Small intestine (tissue), 7 donors: Measurements from ENCODE around the gene SMIM14. TPM values are rescaled to one million over a fixed set of nuclear protein-coding genes. Genes with fewer than 3 reads are reported as not detected.
"Not testable (repeated sequence)": the region's sequence is repeated elsewhere in the genome, so short reads cannot be mapped to it uniquely, and the experiment has no call there.

Experiments used
- DNase-seq, 2 donors: peaks; one replicate each; pipeline versions ENCODE4 v3.0.0 to v3.0.0-alpha.2; 2013
- FAIRE-seq: peaks from 2 replicates; lab custom pipeline; 2012; peaks lifted over from hg19 to GRCh38; lab: Jason Lieb, UNC
- H3K27ac ChIP-seq, 3 donors: one replicate each; pipeline ENCODE4 v1.5.1; 2013; ENCODE audit warnings: low read length in 2 of 3, mild to moderate bottlenecking in 2 of 3, control low read depth in 1 of 3, inconsistent platforms in 1 of 3, low read depth in 1 of 3, moderate library complexity in 1 of 3
- H3K27me3 ChIP-seq, 3 donors: one replicate each; pipeline ENCODE4 v1.6.1; 2013; ENCODE audit warnings: low read length in 3 of 3, inconsistent platforms in 1 of 3; ENCODE audit not compliant: control insufficient read depth in 3 of 3, insufficient read depth in 3 of 3
- H3K36me3 ChIP-seq, 3 donors: one replicate each; pipeline ENCODE4 v1.6.1; 2013; ENCODE audit warnings: low read length in 3 of 3, inconsistent platforms in 1 of 3, low read depth in 1 of 3, mild to moderate bottlenecking in 1 of 3, moderate library complexity in 1 of 3; ENCODE audit not compliant: control insufficient read depth in 3 of 3, insufficient read depth in 2 of 3
- H3K4me1 ChIP-seq, 3 donors: one replicate each; pipeline ENCODE4 v1.6.1; 2013; ENCODE audit warnings: low read length in 2 of 3, inconsistent platforms in 1 of 3, low read depth in 1 of 3, mild to moderate bottlenecking in 1 of 3, moderate library complexity in 1 of 3; ENCODE audit not compliant: control insufficient read depth in 3 of 3, insufficient read depth in 2 of 3
- H3K4me3 ChIP-seq, 3 donors: one replicate each; pipeline ENCODE4 v1.5.1; 2013; ENCODE audit warnings: low read length in 3 of 3, control low read depth in 1 of 3, inconsistent platforms in 1 of 3, low read depth in 1 of 3, mild to moderate bottlenecking in 1 of 3, moderate library complexity in 1 of 3
- H3K9me3 ChIP-seq, 2 donors: one replicate each; pipeline ENCODE4 v1.6.1; 2013; ENCODE audit warnings: low read depth in 1 of 2, low read length in 1 of 2; ENCODE audit not compliant: control insufficient read depth in 2 of 2, insufficient read depth in 1 of 2
- WGBS, 3 donors: extraction: QIAGEN DNeasy Blood & Tissue Kit; methylation state at CpG; one replicate each; pipeline ENCODE4 v1.1.7; 2013; 5-methylcytosine and 5-hydroxymethylcytosine counted together
- polyA plus RNA-seq, 4 donors: library from polyadenylated mRNA; stranded (reverse) in 3 of 4; unstranded in 1 of 4; fragments of 200-250 nt in 3 of 4; fragments of 120-200 nt in 1 of 4; gene quantifications; one replicate each; pipeline versions ENCODE4 v1.2.1 to v1.2.3, GENCODE V29; 2013
- donor health status: healthy with polysubstance abuse.
- donor health status: control.
- donor health status: control.
- donor health status: Bipolar disorder and iron deficiency.
- donor health status: healthy.

The SMIM14 gene
- polyA plus RNA-seq, 4 donors = 22.3 to 39.8 (median 28.2) TPM

- FAIRE-seq = not testable (repeated sequence)
- WGBS, 3 donors = 91 to 93% (median 93%) methylated on average over 5 of the region's 5 CpGs
Observed at GRCh38 chr4:39656638-39657037, 18.0 kb upstream of the SMIM14 start.

DNA sequence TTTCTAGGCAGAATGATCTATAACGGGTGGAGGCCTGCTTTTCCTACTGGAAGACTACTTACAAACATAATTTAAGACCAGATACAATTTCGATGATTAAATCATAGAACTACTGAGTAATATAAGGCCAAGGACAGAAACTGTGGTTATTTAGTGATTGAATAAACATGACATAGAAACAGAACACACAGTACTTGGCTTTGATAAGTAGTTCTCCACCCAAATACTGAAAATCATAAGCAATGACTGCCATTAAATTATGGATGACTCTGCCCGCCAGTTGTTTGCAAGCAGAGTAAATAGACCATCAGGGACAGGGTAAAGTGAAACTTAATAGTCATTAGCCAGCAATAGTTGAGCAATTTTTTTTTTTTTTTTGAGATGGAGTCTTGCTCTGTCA, 17.2 kb upstream of the SMIM14 start:
- DNase-seq (peak in 1 of 2 donors; percentile 43), FAIRE-seq (no peak)
- Histone ChIP-seq H3K4me1 (no peaks in the 10 kb centered on the region), H3K27me3 (no peaks in the 10 kb centered on the region), H3K27ac (no peak overlapping the region), H3K9me3 (no peaks in the 10 kb centered on the region), H3K36me3 (no peaks in the 10 kb centered on the region), H3K4me3 (no peak overlapping the region)
- 58 to 64% (median 60%) methylated on average over 3 of the region's 3 CpGs for WGBS, 3 donors

More at GRCh38 chr4:39656638-39657037, 18.0 kb upstream of the SMIM14 start:
- not testable (repeated sequence) for H3K27ac ChIP-seq, H3K36me3 ChIP-seq, H3K4me1 ChIP-seq, H3K27me3 ChIP-seq, DNase-seq, H3K9me3 ChIP-seq, H3K4me3 ChIP-seq

DNA sequence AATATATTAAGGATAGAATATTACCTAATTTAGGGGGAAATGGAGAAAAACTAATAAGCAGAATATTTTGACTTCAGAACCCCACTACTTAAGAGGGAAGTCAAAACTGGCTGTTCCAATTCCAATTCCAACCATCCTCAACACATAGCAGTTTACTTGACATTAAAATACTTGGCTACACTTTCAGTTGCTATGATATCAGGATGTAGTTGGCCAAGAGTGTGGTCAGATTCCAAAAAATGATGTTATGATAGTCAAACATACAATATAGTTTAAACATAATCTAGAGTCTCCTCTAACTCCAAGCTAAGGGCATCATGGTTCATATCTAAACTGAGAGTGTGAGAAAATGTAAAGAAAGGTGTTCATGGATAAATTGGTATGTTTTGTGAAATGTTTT, 16.5 kb upstream of the SMIM14 start:
- FAIRE-seq (no peak), DNase-seq (no peak)
- H3K9me3 ChIP-seq = no peaks in the 10 kb centered on the region
- H3K4me1 ChIP-seq = no peaks in the 10 kb centered on the region
- no peaks in the 10 kb centered on the region for H3K27me3 ChIP-seq
- H3K27ac ChIP-seq = no peak overlapping the region
- no peaks in the 10 kb centered on the region for H3K36me3 ChIP-seq
- H3K4me3 ChIP-seq = no peak overlapping the region

- H3K9me3 ChIP-seq, H3K4me3 ChIP-seq, FAIRE-seq, H3K27me3 ChIP-seq, H3K4me1 ChIP-seq, H3K36me3 ChIP-seq, DNase-seq, H3K27ac ChIP-seq: not testable (repeated sequence)
- WGBS, 3 donors = 93 to 95% (median 94%) methylated on average over 4 of the region's 4 CpGs
Observed at GRCh38 chr4:39651586-39651985, 12.9 kb upstream of the SMIM14 start.

GRCh38 chr4:39649639-39650265, 11.1 kb upstream of the SMIM14 start:
- FAIRE-seq (no peak), DNase-seq (peak; percentile 23 to 36)
- Histone ChIP-seq H3K4me3 (no peak overlapping the region), H3K9me3 (no peaks in the 10 kb centered on the region), H3K4me1 (no peaks in the 10 kb centered on the region), H3K27ac (no peak overlapping the region), H3K27me3 (no peaks in the 10 kb centered on the region), H3K36me3 (no peaks in the 10 kb centered on the region)
- WGBS, 3 donors = 50 to 74% (median 55%) methylated on average over 2 of the region's 2 CpGs

- Histone ChIP-seq H3K27ac (no peak overlapping the region), H3K4me1 (no peaks in the 10 kb centered on the region), H3K9me3 (no peaks in the 10 kb centered on the region), H3K27me3 (no peaks in the 10 kb centered on the region), H3K4me3 (no peak overlapping the region), H3K36me3 (no peaks in the 10 kb centered on the region)
- FAIRE-seq = no peak
- DNase-seq = no peak
- 90 to 93% (median 92%) methylated on average over 6 of the region's 6 CpGs for WGBS, 3 donors
Observed at GRCh38 chr4:39648827-39649558, 10.3 kb upstream of the SMIM14 start.

- Histone ChIP-seq H3K27ac (no peak overlapping the region), H3K4me3 (no peak overlapping the region), H3K27me3 (no peaks in the 10 kb centered on the region), H3K9me3 (no peaks in the 10 kb centered on the region), H3K36me3 (no peaks in the 10 kb centered on the region), H3K4me1 (no peaks in the 10 kb centered on the region)
- no peak for FAIRE-seq
- 76 to 94% (median 85%) methylated on average over 3 of the region's 3 CpGs for WGBS, 3 donors
- DNase-seq = no peak
Observed at GRCh38 chr4:39648213-39648612, 9.5 kb upstream of the SMIM14 start.

- Histone ChIP-seq H3K4me3 (no peak overlapping the region), H3K36me3 (no peaks in the 10 kb centered on the region), H3K9me3 (no peaks in the 10 kb centered on the region), H3K27me3 (no peaks in the 10 kb centered on the region), H3K4me1 (peaks cover 0 to 8% (median 5%) of the 10 kb centered on the region in 3 donors), H3K27ac (no peak overlapping the region)
- FAIRE-seq (no peak), DNase-seq (no peak)
- WGBS, 3 donors = 68 to 85% (median 75%) methylated on average over 4 of the region's 4 CpGs
Observed at GRCh38 chr4:39642885-39643552, 4.4 kb upstream of the SMIM14 start.
